Activated naive CD4-positive, alpha-beta T cell treated with anti-CD3 and anti-CD28 coated beads for 36 hours (primary cell): ENCODE measurements around the gene CALCOCO2. TPM values are rescaled to one million over a fixed set of nuclear protein-coding genes. Genes with fewer than 3 reads are reported as not detected.
"Not testable (repeated sequence)": the region's sequence is repeated elsewhere in the genome, so short reads cannot be mapped to it uniquely, and the experiment has no call there.

Experiments
- CTCF ChIA-PET: fragments of 350-600 bp; sonication (Branson Sonifier 250); formaldehyde crosslinking; loops from one replicate; lab custom pipeline; 2021; ENCODE audit warnings: antibody characterized with exemption; lab: Charles Lee
- DNase-seq: peaks from one replicate; pipeline ENCODE4 v3.0.0-alpha.2; 2020
- H3K27ac Mint-ChIP-seq: one replicate; pipeline ENCODE4 v1.8.0; 2021; ENCODE audit warnings: mild to moderate bottlenecking, mixed read lengths
- H3K27me3 Mint-ChIP-seq: one replicate; pipeline ENCODE4 v1.8.0; 2021; ENCODE audit warnings: low read depth, mixed read lengths
- H3K36me3 Mint-ChIP-seq: one replicate; pipeline ENCODE4 v1.8.0; 2021; ENCODE audit warnings: low read depth, mixed read lengths
- H3K4me1 Mint-ChIP-seq: one replicate; pipeline ENCODE4 v1.8.0; 2021; ENCODE audit warnings: low read depth, mixed read lengths
- H3K4me3 Mint-ChIP-seq: one replicate; pipeline ENCODE4 v1.8.0; 2021; ENCODE audit warnings: mild to moderate bottlenecking, moderate library complexity, mixed read lengths
- H3K9me3 Mint-ChIP-seq: one replicate; pipeline ENCODE4 v1.8.0; 2021; ENCODE audit warnings: mixed read lengths
- intact Hi-C: fragments of 100-400 bp; cut with micrococcal nuclease; formaldehyde crosslinking; loops from one replicate; pipeline ENCODE4 v1.15.1; 2023
- total RNA-seq, 2 experiments: library from RNA; stranded (reverse); gene quantifications; one replicate each; pipeline ENCODE4 v1.2.3, GENCODE V29; 2021

CALCOCO2 gene
- total RNA-seq: 10 to 100 TPM; 78.2 to 80.3 TPM

GRCh38 chr17:48830840-48831548 is at the start of gene CALCOCO2:
TSS of gene CALCOCO2 (plus strand) at chr17:48831035. CDS start at chr17:48841708, 10,673 bp downstream.
- CTCF ChIA-PET: interaction anchor here (0.9 to 1.3 kb wide), 6 partner anchors 12 to 107 kb away, joined by 3 to 6 read pairs (median 3); no protein-coding TSS in a partner anchor
- H3K4me1 Mint-ChIP-seq: peaks cover 52% of the 10 kb centered on the region
- intact Hi-C loops: loop anchor here (1.0 to 2.0 kb wide), 3 partner anchors 10 to 78 kb away; partner anchors contain the start of genes ATP5MC1 and UBE2Z
- no peaks in the 10 kb centered on the region for H3K27me3 Mint-ChIP-seq
- peak within 1 kb of the TSS; percentile 95 for H3K4me3 Mint-ChIP-seq
- H3K27ac Mint-ChIP-seq: peak within 1 kb of the TSS; percentile 93
- peak; percentile 92 for DNase-seq
- H3K9me3 Mint-ChIP-seq: no peaks in the 10 kb centered on the region
- H3K36me3 Mint-ChIP-seq: no peaks in the 10 kb centered on the region

GRCh38 chr17:48787828-48788227 is 43.0 kb upstream of the CALCOCO2 start:
- CTCF ChIA-PET: interaction anchor here (1.1 to 6.6 kb wide), 6 partner anchors 47 to 162 kb away, joined by 3 to 64 read pairs (median 4); partner anchors contain the start of gene PRAC2
- Mint-ChIP-seq H3K36me3 (no peaks in the 10 kb centered on the region), H3K27me3 (peaks cover 16% of the 10 kb centered on the region), H3K4me1 (no peaks in the 10 kb centered on the region), H3K9me3 (no peaks in the 10 kb centered on the region), H3K27ac (no peak overlapping the region), H3K4me3 (no peak overlapping the region)
- DNase-seq: no peak
- intact Hi-C loops: no loop called here

GRCh38 chr17:48790607-48791127 is 40.2 kb upstream of the CALCOCO2 start:
- H3K27me3 Mint-ChIP-seq: peaks cover 20% of the 10 kb centered on the region
- CTCF ChIA-PET: interaction anchor here (1.0 to 6.6 kb wide), 6 partner anchors 9 to 119 kb away, joined by 3 to 64 read pairs (median 6); partner anchors contain the start of gene PRAC2
- no peaks in the 10 kb centered on the region for H3K9me3 Mint-ChIP-seq
- intact Hi-C loops: loop anchor here (1.0 to 2.0 kb wide), 3 partner anchors 66 to 120 kb away; no protein-coding TSS in a partner anchor
- H3K27ac Mint-ChIP-seq: no peak overlapping the region
- no peak overlapping the region for H3K4me3 Mint-ChIP-seq
- no peaks in the 10 kb centered on the region for H3K4me1 Mint-ChIP-seq
- no peaks in the 10 kb centered on the region for H3K36me3 Mint-ChIP-seq
- DNase-seq: no peak

GRCh38 chr17:48791128-48792032 is 39.5 kb upstream of the CALCOCO2 start:
- Mint-ChIP-seq H3K27me3 (peaks cover 20% of the 10 kb centered on the region), H3K9me3 (no peaks in the 10 kb centered on the region), H3K27ac (no peak overlapping the region), H3K36me3 (no peaks in the 10 kb centered on the region), H3K4me3 (no peak overlapping the region), H3K4me1 (no peaks in the 10 kb centered on the region)
- peak; percentile 59 for DNase-seq
- intact Hi-C loops: loop anchor here (1.0 to 2.0 kb wide), 3 partner anchors 67 to 121 kb away; no protein-coding TSS in a partner anchor
- CTCF ChIA-PET: interaction anchor here (1.3 to 6.6 kb wide), 5 partner anchors 8 to 120 kb away, joined by 4 to 64 read pairs (median 8); partner anchors contain the start of gene PRAC2

GRCh38 chr17:48792033-48792798 is 38.6 kb upstream of the CALCOCO2 start:
- CTCF ChIA-PET: interaction anchor here (0.6 to 6.6 kb wide), 5 partner anchors 11 to 233 kb away, joined by 3 to 64 read pairs (median 8); partner anchors contain the start of gene PRAC2
- intact Hi-C loops: no loop called here
- no peaks in the 10 kb centered on the region for H3K36me3 Mint-ChIP-seq
- no peak for DNase-seq
- no peak overlapping the region for H3K27ac Mint-ChIP-seq
- H3K4me3 Mint-ChIP-seq: no peak overlapping the region
- H3K9me3 Mint-ChIP-seq: no peaks in the 10 kb centered on the region
- peaks cover 17% of the 10 kb centered on the region for H3K27me3 Mint-ChIP-seq
- H3K4me1 Mint-ChIP-seq: no peaks in the 10 kb centered on the region

GRCh38 chr17:48795444-48796162 is 35.2 kb upstream of the CALCOCO2 start:
- intact Hi-C loops: no loop called here
- H3K27me3 Mint-ChIP-seq: peaks cover 18% of the 10 kb centered on the region
- no peak overlapping the region for H3K4me3 Mint-ChIP-seq
- H3K36me3 Mint-ChIP-seq: no peaks in the 10 kb centered on the region
- no peaks in the 10 kb centered on the region for H3K9me3 Mint-ChIP-seq
- no peaks in the 10 kb centered on the region for H3K4me1 Mint-ChIP-seq
- CTCF ChIA-PET: interaction anchor here (1.0 kb wide), 1 partner anchor 84 kb away, joined by 3 read pairs; no protein-coding TSS in a partner anchor
- no peak overlapping the region for H3K27ac Mint-ChIP-seq
- DNase-seq: no peak

- H3K4me3 Mint-ChIP-seq, H3K36me3 Mint-ChIP-seq, H3K27ac Mint-ChIP-seq, H3K4me1 Mint-ChIP-seq, H3K9me3 Mint-ChIP-seq, DNase-seq, intact Hi-C loops: not testable (repeated sequence)
- CTCF ChIA-PET: interaction anchor here (0.6 to 1.0 kb wide), 4 partner anchors 83 to 792 kb away, joined by 3 to 7 read pairs (median 4); no protein-coding TSS in a partner anchor
- peaks cover 19% of the 10 kb centered on the region for H3K27me3 Mint-ChIP-seq
These were observed 34.7 kb upstream of the CALCOCO2 start for GRCh38 chr17:48796163-48796522.

- Mint-ChIP-seq H3K27me3 (peaks cover 17% of the 10 kb centered on the region), H3K4me1 (no peaks in the 10 kb centered on the region), H3K27ac (no peak overlapping the region), H3K36me3 (no peaks in the 10 kb centered on the region), H3K9me3 (no peaks in the 10 kb centered on the region), H3K4me3 (no peak overlapping the region)
- intact Hi-C loops: no loop called here
- CTCF ChIA-PET: interaction anchor here (1.1 to 3.1 kb wide), 5 partner anchors 8 to 123 kb away, joined by 3 to 18 read pairs (median 5); no protein-coding TSS in a partner anchor
- DNase-seq: no peak
These were observed 31.6 kb upstream of the CALCOCO2 start for GRCh38 chr17:48799069-48799723.

GRCh38 chr17:48800626-48801217 is 30.1 kb upstream of the CALCOCO2 start:
- no peak for DNase-seq
- Mint-ChIP-seq H3K4me3 (no peak overlapping the region), H3K9me3 (no peaks in the 10 kb centered on the region), H3K27ac (no peak overlapping the region), H3K4me1 (no peaks in the 10 kb centered on the region), H3K27me3 (peaks cover 14% of the 10 kb centered on the region), H3K36me3 (no peaks in the 10 kb centered on the region)
- CTCF ChIA-PET: interaction anchor here (0.7 to 3.1 kb wide), 3 partner anchors 10 to 92 kb away, joined by 4 to 18 read pairs (median 5); no protein-coding TSS in a partner anchor
- intact Hi-C loops: no loop called here

- Mint-ChIP-seq H3K36me3 (no peaks in the 10 kb centered on the region), H3K4me3 (no peak overlapping the region), H3K27me3 (peaks cover 5% of the 10 kb centered on the region), H3K9me3 (no peaks in the 10 kb centered on the region), H3K27ac (no peak overlapping the region), H3K4me1 (no peaks in the 10 kb centered on the region)
- CTCF ChIA-PET: interaction anchor here (0.8 to 18.1 kb wide), 20 partner anchors 9 to 240 kb away, joined by 3 to 348 read pairs (median 4); partner anchors contain the start of gene PRAC2
- intact Hi-C loops: loop anchor here (1.0 to 5.0 kb wide), 4 partner anchors 74 to 227 kb away; no protein-coding TSS in a partner anchor
- DNase-seq: peak; percentile 78
These were observed 25.9 kb upstream of the CALCOCO2 start for GRCh38 chr17:48804936-48805411.
